ENCODE results near the gene CLNK.

Gene CLNK

GRCh38 chr4:10605031-10605430 is 79.5 kb downstream of the CLNK start:
- Histone ChIP-seq H3K4me1 (ENCODE audit: low read depth, poor library complexity, severe bottlenecking) (no peaks in the 10 kb centered on the region), H3K4me2 (no peak overlapping the region), H3K4me3 (IDR thresholded peaks at IDR 0.05; ENCODE audit: insufficient read depth, low read depth, low read length) (no peak overlapping the region), H4K20me1 (ENCODE audit: insufficient read depth) (no peaks in the 10 kb centered on the region), H3K9ac (no peak overlapping the region), H3K79me2 (ENCODE audit: insufficient read depth, low read depth) (no peaks in the 10 kb centered on the region), H3K27ac (no peak overlapping the region), H3K36me3 (ENCODE audit: insufficient read depth) (no peaks in the 10 kb centered on the region), H2AFZ (ENCODE audit: low read depth) (no peak overlapping the region), H3K27me3 (ENCODE audit: insufficient read depth, low read depth) (no peaks in the 10 kb centered on the region)
- no peak for TF ChIP-seq CTCF (conservative IDR thresholded peaks at IDR 0.05; ENCODE audit: low read depth, low read length)

GRCh38 chr4:10599574-10599973 is 85.0 kb downstream of the CLNK start:
- no peaks in the 10 kb centered on the region for H3K79me2 ChIP-seq (ENCODE audit: insufficient read depth, low read depth)
- H3K27me3 ChIP-seq (ENCODE audit: insufficient read depth, low read depth): no peaks in the 10 kb centered on the region
- H3K4me3 ChIP-seq (IDR thresholded peaks at IDR 0.05; ENCODE audit: insufficient read depth, low read depth, low read length): no peak overlapping the region
- H2AFZ ChIP-seq (ENCODE audit: low read depth): no peak overlapping the region
- H3K27ac ChIP-seq: no peak overlapping the region
- H4K20me1 ChIP-seq (ENCODE audit: insufficient read depth): no peaks in the 10 kb centered on the region
- H3K9ac ChIP-seq: no peak overlapping the region
- no peak for TF ChIP-seq CTCF (conservative IDR thresholded peaks at IDR 0.05; ENCODE audit: low read depth, low read length)
- H3K4me1 ChIP-seq (ENCODE audit: low read depth, poor library complexity, severe bottlenecking): no peaks in the 10 kb centered on the region
- no peak overlapping the region for H3K4me2 ChIP-seq
- H3K36me3 ChIP-seq (ENCODE audit: insufficient read depth): no peaks in the 10 kb centered on the region

- Histone ChIP-seq H3K79me2 (ENCODE audit: insufficient read depth, low read depth) (no peaks in the 10 kb centered on the region), H3K4me3 (IDR thresholded peaks at IDR 0.05; ENCODE audit: insufficient read depth, low read depth, low read length) (no peak overlapping the region), H2AFZ (ENCODE audit: low read depth) (no peak overlapping the region), H3K27me3 (ENCODE audit: insufficient read depth, low read depth) (no peaks in the 10 kb centered on the region), H3K36me3 (ENCODE audit: insufficient read depth) (no peaks in the 10 kb centered on the region), H3K4me1 (ENCODE audit: low read depth, poor library complexity, severe bottlenecking) (no peaks in the 10 kb centered on the region), H3K4me2 (no peak overlapping the region), H3K27ac (no peak overlapping the region), H3K9ac (no peak overlapping the region), H4K20me1 (ENCODE audit: insufficient read depth) (no peaks in the 10 kb centered on the region)
- no peak for TF ChIP-seq CTCF (conservative IDR thresholded peaks at IDR 0.05; ENCODE audit: low read depth, low read length)
Observed at GRCh38 chr4:10598829-10599228, 85.7 kb downstream of the CLNK start.

- no peaks in the 10 kb centered on the region for H3K36me3 ChIP-seq (ENCODE audit: insufficient read depth)
- no peak overlapping the region for H3K4me3 ChIP-seq (IDR thresholded peaks at IDR 0.05; ENCODE audit: insufficient read depth, low read depth, low read length)
- H3K27ac ChIP-seq: no peak overlapping the region
- H3K4me2 ChIP-seq: no peak overlapping the region
- H3K27me3 ChIP-seq (ENCODE audit: insufficient read depth, low read depth): no peaks in the 10 kb centered on the region
- no peaks in the 10 kb centered on the region for H3K79me2 ChIP-seq (ENCODE audit: insufficient read depth, low read depth)
- no peak overlapping the region for H3K9ac ChIP-seq
- no peaks in the 10 kb centered on the region for H4K20me1 ChIP-seq (ENCODE audit: insufficient read depth)
- H2AFZ ChIP-seq (ENCODE audit: low read depth): no peak overlapping the region
- H3K4me1 ChIP-seq (ENCODE audit: low read depth, poor library complexity, severe bottlenecking): no peaks in the 10 kb centered on the region
- no peak for TF ChIP-seq CTCF (conservative IDR thresholded peaks at IDR 0.05; ENCODE audit: low read depth, low read length)
Observed at GRCh38 chr4:10596586-10597290, 87.8 kb downstream of the CLNK start.
